Measurements from ENCODE around the gene FAM240A. TPM values are rescaled to one million over a fixed set of nuclear protein-coding genes. Genes with fewer than 3 reads are reported as not detected.

FAM240A gene
- total RNA-seq, 2 experiments from 2014 or later: not detected

DNA sequence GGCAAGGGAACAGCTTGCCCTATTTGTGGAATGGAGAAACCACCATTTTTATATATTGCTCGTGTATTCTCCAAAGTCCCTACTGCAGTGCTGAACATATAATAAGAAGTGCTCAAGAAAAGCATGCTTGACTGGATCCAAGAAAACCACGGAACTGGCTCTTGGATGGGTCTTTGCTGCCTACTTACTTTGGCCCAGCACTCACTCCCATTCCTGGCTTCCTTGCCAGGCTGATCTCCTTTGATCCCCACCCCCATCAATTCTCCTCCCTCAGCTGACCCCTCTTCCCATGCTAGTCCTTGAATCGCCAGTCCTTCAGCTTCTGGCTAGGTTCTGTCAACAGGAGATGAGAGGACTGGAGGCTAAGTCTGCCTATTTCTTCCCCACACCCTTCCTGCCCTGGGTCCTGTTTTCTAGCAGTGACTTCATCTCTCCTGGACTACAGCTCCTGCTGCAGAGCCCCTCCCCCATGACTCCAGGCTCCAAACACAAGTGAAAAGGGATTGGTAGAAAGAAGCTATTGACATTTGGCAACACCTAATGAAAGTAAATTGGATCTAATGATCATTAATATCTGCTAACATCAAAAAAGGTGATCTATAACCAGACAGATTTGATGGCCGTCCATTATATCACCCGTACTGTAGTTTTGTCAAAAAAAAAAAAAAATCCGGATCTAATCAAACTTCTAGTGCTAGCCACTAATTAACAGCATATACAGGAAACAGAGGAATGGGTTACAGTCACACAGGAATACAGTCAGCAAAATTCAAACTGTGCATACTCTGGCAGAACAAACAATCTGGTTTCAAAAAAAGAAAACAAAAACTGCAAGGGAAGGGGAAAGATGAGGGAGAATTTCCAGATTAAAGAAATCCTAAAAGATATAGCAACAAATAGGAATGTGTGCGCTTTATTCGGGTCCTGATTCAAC, 7.8 kb downstream of the FAM240A start:
- Mint-ChIP-seq H3K27me3 (peaks cover 54% of the 10 kb centered on the region), H3K36me3 (ENCODE audit: low read depth) (no peaks in the 10 kb centered on the region), H3K4me1 (no peaks in the 10 kb centered on the region), H3K27ac (no peak overlapping the region), H3K4me3 (no peak overlapping the region), H3K9me3 (no peaks in the 10 kb centered on the region)
- no peak for DNase-seq
- ChIA-PET POLR2A (no interaction called here), CTCF (interaction anchor here (2.4 kb wide), 1 partner anchor 9 kb away, joined by 10 read pairs; no protein-coding TSS in a partner anchor)

DNA sequence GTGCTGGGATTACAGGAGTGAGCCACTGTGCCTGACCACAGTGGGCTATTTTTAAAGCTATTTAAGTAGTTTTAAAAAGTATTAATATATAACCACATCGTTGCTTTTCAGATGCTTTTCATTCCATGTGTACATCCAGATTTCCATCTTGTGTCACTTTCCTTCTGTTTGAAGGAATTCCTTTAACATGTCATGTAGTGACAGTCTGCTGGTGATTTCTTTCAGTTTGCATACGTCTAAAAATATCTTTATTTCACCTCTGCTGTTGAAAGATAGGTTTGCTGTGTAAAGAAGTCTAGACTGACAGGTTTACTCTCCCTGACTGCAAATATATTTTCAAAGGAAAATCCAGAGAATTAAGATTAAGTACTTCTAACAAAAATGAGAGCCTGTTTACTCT, 12.2 kb downstream of the FAM240A start:
- ChIA-PET CTCF (interaction anchor here (9.9 kb wide), 1 partner anchor 138 kb away, joined by 222 read pairs; no protein-coding TSS in a partner anchor), POLR2A (no interaction called here)
- DNase-seq: no peak
- no peak overlapping the region for H3K4me3 Mint-ChIP-seq
- H3K4me1 Mint-ChIP-seq: peaks cover 8% of the 10 kb centered on the region
- no peak overlapping the region for H3K27ac Mint-ChIP-seq
- H3K27me3 Mint-ChIP-seq: peaks cover 29% of the 10 kb centered on the region
- H3K9me3 Mint-ChIP-seq: no peaks in the 10 kb centered on the region
- H3K36me3 Mint-ChIP-seq (ENCODE audit: low read depth): no peaks in the 10 kb centered on the region

DNA sequence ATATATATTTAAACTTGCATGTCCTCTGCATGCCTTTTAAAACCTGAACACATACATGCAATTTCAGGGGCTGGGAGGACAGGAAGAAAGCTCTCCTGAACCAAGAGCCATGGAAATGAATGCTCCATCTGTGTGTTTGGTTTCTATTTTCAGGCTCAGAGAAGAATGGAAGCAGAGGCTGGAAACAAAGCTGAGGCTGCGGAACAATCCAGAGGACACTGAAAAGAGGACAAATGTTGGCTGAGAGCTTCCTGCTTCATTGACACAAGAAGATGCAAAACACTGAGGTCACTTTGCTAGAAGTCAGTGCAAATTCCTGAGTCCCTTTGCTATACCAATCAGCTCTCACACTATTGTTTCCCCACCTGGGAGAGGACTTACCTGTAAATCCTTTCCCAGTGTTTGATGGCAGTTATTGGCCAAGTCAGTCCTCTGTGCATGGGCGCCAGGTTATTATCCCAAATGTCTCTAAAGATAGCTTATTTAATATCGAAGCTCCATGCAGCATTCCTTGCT, 12.7 kb downstream of the FAM240A start:
- H3K4me3 Mint-ChIP-seq: no peak overlapping the region
- peaks cover 13% of the 10 kb centered on the region for H3K4me1 Mint-ChIP-seq
- ChIA-PET CTCF (interaction anchor here (9.9 kb wide), 1 partner anchor 138 kb away, joined by 222 read pairs; no protein-coding TSS in a partner anchor), POLR2A (no interaction called here)
- no peaks in the 10 kb centered on the region for H3K36me3 Mint-ChIP-seq (ENCODE audit: low read depth)
- DNase-seq: no peak
- no peak overlapping the region for H3K27ac Mint-ChIP-seq
- H3K27me3 Mint-ChIP-seq: peaks cover 25% of the 10 kb centered on the region
- H3K9me3 Mint-ChIP-seq: no peaks in the 10 kb centered on the region

DNA sequence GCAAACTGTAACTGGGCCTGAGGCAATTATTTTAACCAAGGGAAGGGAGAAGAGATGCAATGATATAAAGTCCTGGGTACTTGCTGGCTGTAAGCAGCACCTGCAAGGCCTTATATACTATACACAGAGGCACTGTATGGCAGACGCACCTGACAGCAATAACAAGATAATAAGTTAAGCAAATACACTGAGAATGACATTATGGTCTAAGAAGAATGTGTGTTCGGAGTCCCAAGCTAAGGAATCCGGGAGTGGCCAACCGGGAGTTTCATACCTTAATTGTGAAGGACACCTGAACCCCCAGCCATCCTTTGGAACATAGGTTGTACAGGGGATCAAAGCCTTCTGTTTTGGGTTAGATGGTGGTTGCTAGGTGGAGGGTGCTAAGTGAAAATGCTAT, 13.7 kb downstream of the FAM240A start:
- Mint-ChIP-seq H3K36me3 (ENCODE audit: low read depth) (no peaks in the 10 kb centered on the region), H3K4me3 (no peak overlapping the region), H3K4me1 (peaks cover 15% of the 10 kb centered on the region), H3K27ac (no peak overlapping the region), H3K9me3 (no peaks in the 10 kb centered on the region), H3K27me3 (peaks cover 16% of the 10 kb centered on the region)
- CTCF ChIA-PET: interaction anchor here (9.9 kb wide), 1 partner anchor 139 kb away, joined by 222 read pairs; no protein-coding TSS in a partner anchor
- POLR2A ChIA-PET: no interaction called here
- DNase-seq: no peak

DNA sequence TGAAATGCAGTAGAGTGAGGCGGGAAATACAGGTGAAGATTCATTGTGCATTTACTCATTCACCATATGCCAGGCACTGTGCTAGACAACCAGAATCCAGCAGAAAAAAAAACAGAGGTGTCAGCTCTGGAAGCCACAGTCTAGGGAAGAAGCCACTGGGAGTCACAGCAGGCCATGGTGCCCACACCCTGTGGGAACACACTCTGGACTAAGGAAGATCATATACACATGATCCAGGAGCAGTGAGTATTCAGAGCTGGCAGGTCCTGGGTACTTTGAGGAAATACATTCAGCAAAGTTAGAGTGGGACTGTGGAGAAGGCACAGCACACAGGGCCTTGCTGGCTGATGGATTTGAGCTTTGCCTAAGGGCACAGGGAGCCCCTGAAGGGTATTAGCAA, 14.8 kb downstream of the FAM240A start:
- no peak overlapping the region for H3K27ac Mint-ChIP-seq
- H3K27me3 Mint-ChIP-seq: peaks cover 13% of the 10 kb centered on the region

DNA sequence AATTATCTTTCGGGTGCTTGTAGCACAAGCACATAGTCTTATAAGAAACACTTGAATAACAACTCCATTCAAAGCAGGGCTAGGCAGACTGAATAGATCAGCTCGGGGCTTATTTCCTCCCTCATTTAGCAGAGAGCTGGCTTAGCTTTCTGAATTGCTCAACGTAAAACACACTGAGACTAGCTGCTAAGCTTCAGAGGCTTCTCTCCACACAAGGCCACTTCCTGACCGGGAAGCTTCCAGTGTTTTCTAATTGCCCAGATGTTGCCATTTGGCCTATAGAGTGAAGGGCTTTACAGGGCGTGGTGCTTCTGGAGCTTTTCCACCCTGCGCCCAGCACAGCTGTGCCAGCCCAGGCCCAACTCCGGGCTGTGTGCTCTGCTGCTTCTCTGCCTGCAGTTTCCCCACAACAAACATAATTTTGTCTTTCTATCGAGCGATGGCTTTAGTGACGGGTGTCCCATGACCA, 16.6 kb downstream of the FAM240A start:
- CTCF ChIA-PET: interaction anchor here (0.6 to 9.9 kb wide), 22 partner anchors 9 to 689 kb away, joined by 3 to 222 read pairs (median 6); partner anchors contain the start of genes FAM240A and RTP3
- no peak overlapping the region for H3K27ac Mint-ChIP-seq
- H3K36me3 Mint-ChIP-seq (ENCODE audit: low read depth): no peaks in the 10 kb centered on the region
- peaks cover 15% of the 10 kb centered on the region for H3K4me1 Mint-ChIP-seq
- DNase-seq: no peak
- POLR2A ChIA-PET: interaction anchor here (1.6 kb wide), 1 partner anchor 140 kb away, joined by 19 read pairs; no protein-coding TSS in a partner anchor
- H3K4me3 Mint-ChIP-seq: no peak overlapping the region
- H3K27me3 Mint-ChIP-seq: peaks cover 3% of the 10 kb centered on the region
- no peaks in the 10 kb centered on the region for H3K9me3 Mint-ChIP-seq

More for the DNA sequence above, 14.8 kb downstream of the FAM240A start:
- Mint-ChIP-seq H3K9me3 (no peaks in the 10 kb centered on the region), H3K4me1 (peaks cover 15% of the 10 kb centered on the region), H3K4me3 (no peak overlapping the region), H3K36me3 (ENCODE audit: low read depth) (no peaks in the 10 kb centered on the region)
- DNase-seq: no peak
- CTCF ChIA-PET: interaction anchor here (9.9 kb wide), 1 partner anchor 140 kb away, joined by 222 read pairs; no protein-coding TSS in a partner anchor
- POLR2A ChIA-PET: interaction anchor here (1.0 kb wide), 1 partner anchor 130 kb away, joined by 3 read pairs; no protein-coding TSS in a partner anchor

DNA sequence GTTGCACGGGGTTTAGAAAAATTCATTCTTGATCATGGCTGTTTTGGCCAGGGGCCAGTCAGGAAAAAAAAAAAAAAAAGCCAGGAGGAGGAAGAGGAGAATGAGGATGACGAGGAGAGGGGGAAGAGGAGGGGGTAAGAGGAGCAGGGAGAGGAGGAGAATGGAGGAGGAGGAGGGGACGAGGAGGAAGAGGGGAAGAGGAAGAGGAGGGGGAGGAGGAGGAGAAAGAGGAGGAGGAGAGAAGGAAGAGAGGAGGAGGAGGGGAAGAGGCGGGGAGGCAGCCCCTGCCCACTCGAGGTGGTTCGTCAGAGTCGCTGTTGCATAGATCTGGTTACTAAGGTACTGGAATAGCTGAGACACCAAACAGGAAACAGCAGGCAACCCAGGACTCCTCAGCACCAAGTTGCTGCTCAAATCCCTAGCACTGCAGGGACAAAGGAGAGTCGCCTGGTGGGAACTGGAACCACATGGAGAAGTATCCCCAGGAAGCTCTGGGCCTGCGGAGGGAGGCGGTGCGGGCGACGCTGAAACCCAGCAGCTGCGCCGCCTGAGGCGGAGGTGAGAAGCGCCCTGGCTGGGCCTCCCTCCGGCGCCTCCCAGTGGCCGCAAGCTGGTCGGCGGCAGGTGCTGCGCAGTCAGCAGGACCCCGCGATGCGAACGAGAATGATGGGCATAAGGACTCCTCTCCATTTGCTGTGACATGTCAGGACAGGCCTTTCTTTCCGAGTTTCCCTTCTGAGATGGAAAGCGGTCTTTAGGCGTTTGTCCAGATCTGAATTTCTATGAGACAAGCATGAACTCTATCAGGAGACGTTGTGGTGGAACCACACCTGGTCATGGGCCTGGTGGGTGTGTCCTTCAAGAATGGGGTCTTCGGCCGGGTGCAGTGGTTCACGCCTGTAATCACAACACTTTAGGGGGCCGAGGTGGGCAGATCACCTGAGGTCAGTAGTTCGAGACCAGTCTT, 17.5 kb downstream of the FAM240A start:
- Mint-ChIP-seq H3K4me1 (peaks cover 19% of the 10 kb centered on the region), H3K36me3 (ENCODE audit: low read depth) (no peaks in the 10 kb centered on the region), H3K9me3 (no peaks in the 10 kb centered on the region), H3K4me3 (peak overlapping the region; percentile 16), H3K27me3 (peaks cover under 1% of the 10 kb centered on the region), H3K27ac (no peak overlapping the region)
- CTCF ChIA-PET: interaction anchor here (0.5 to 9.9 kb wide), 34 partner anchors 9 to 1291 kb away, joined by 3 to 222 read pairs (median 5); partner anchors contain the start of genes FAM240A, PTPN23 and RTP3
- DNase-seq: peak; percentile 82
- POLR2A ChIA-PET: interaction anchor here (1.3 to 1.6 kb wide), 2 partner anchors 91 to 141 kb away, joined by 6 to 19 read pairs; no protein-coding TSS in a partner anchor

DNA sequence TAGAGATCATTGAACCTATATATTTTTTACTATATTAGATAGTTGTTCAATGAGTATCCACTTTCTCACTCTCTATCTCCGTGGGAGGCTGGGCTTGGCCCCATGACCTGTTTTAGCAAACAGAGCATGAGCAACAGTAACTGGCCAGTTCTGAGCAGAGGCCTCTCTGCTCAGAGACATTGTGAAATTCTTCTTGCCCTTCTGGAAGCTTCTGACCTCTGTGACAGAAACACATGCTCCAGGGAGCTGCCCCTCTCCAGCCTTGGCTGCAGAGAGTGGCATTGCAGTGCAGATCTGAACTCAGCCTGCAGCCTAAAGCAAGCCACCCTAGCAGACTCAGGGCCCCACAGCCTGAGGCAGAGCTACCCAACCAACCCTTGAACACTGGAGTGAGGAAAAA, 20.5 kb downstream of the FAM240A start:
- Mint-ChIP-seq H3K4me3 (no peak overlapping the region), H3K27me3 (peaks cover 13% of the 10 kb centered on the region), H3K36me3 (ENCODE audit: low read depth) (no peaks in the 10 kb centered on the region), H3K4me1 (peaks cover 20% of the 10 kb centered on the region), H3K27ac (no peak overlapping the region), H3K9me3 (no peaks in the 10 kb centered on the region)
- DNase-seq: no peak
- ChIA-PET POLR2A (no interaction called here), CTCF (interaction anchor here (1.2 to 9.9 kb wide), 2 partner anchors 9 to 146 kb away, joined by 3 to 222 read pairs; no protein-coding TSS in a partner anchor)

DNA sequence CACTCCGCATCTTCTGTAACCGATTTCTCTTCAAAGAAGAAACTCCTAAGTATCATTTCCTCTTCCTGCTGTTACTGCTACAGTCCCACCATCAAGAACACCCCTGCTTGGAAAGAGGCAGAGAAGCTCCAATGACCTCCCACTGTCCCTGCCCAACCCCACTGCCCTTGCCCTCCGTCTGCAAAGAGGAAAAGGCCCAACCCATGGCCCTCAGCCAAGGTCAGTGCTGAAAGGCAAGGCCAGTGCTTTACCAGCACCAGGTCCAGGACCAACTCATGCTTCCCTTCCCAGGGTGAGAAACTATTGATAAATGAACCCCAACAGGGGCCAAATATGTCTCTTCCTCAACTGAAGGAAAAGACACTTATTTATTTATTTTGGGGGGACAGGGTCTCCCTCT, 22.5 kb downstream of the FAM240A start:
- Mint-ChIP-seq H3K27ac (no peak overlapping the region), H3K36me3 (ENCODE audit: low read depth) (no peaks in the 10 kb centered on the region), H3K4me3 (no peak overlapping the region), H3K27me3 (peaks cover 13% of the 10 kb centered on the region), H3K4me1 (peaks cover 8% of the 10 kb centered on the region), H3K9me3 (no peaks in the 10 kb centered on the region)
- CTCF ChIA-PET: no interaction called here
- POLR2A ChIA-PET: no interaction called here
- DNase-seq: no peak

DNA sequence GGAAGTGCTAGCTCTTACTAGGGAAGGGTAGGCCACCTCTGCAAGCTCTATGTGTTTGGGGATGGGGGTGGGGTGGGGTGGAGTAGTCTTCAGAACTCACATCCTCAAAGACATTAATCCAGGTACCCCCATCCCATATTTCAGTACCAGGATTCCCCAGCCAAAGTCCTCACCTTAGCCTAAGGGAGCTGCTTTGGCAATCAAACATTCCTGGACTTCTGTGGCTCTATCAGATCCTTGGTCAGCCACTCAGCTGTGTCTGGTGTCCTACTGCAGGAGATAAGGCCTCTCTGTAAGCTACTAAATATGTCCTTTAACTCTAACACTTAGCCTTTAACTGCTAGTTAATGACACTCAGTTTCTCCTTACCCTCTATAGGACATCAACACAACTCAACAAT, 26.9 kb downstream of the FAM240A start:
- peaks cover 41% of the 10 kb centered on the region for H3K27me3 Mint-ChIP-seq
- H3K36me3 Mint-ChIP-seq (ENCODE audit: low read depth): no peaks in the 10 kb centered on the region
- ChIA-PET CTCF (interaction anchor here (1.3 to 2.1 kb wide), 2 partner anchors 9 to 151 kb away, joined by 6 to 7 read pairs; no protein-coding TSS in a partner anchor), POLR2A (no interaction called here)
- DNase-seq: no peak
- H3K27ac Mint-ChIP-seq: no peak overlapping the region
- peaks cover 4% of the 10 kb centered on the region for H3K4me1 Mint-ChIP-seq
- H3K9me3 Mint-ChIP-seq: peaks cover 9% of the 10 kb centered on the region
- H3K4me3 Mint-ChIP-seq: no peak overlapping the region

DNA sequence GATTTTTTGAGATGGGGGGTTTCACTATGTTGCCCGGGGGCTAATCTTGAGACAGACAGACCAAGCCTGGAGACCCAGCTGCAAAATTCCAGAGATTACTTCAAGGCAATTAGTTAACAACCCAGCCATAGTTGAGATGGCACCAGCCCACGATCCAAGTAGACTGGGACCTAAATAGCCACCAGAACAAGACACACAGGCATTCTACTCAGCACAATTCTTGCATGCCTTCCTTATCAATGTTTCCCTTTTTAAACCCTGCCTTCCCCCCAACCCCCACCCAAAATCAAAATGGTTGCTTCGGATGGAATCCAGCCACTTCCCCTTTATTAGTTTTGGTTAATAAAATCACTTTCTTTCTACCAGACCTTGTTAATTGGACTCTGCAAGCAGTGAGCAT, 28.6 kb downstream of the FAM240A start:
- DNase-seq: no peak
- CTCF ChIA-PET: interaction anchor here (0.9 to 1.5 kb wide), 2 partner anchors 9 to 12 kb away, joined by 3 to 6 read pairs; no protein-coding TSS in a partner anchor
- Mint-ChIP-seq H3K4me3 (no peak overlapping the region), H3K9me3 (peaks cover 9% of the 10 kb centered on the region), H3K36me3 (ENCODE audit: low read depth) (no peaks in the 10 kb centered on the region), H3K4me1 (no peaks in the 10 kb centered on the region), H3K27me3 (peaks cover 38% of the 10 kb centered on the region), H3K27ac (no peak overlapping the region)
- POLR2A ChIA-PET: no interaction called here

DNA sequence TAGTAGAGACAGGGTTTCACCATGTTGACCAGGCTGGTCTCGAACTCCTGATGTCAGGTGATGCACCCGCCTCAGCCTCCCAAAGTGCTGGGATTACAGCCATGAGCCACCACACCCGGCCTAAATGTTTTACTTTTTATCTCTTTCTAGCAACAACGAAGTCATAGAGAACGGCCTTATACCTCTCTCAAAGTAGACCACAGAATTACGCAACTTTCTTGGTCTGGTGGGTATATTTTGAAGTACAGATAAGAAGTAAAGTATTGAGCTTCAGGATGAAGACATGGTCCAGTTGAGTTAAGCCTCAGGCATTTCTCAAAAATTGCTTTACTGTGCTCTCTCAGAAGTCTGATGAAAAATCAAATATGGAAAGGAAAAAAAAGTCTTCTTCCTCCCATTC, 30.6 kb downstream of the FAM240A start:
- no peak overlapping the region for H3K27ac Mint-ChIP-seq
- ChIA-PET POLR2A (no interaction called here), CTCF (no interaction called here)
- no peaks in the 10 kb centered on the region for H3K4me1 Mint-ChIP-seq
- H3K9me3 Mint-ChIP-seq: peaks cover 9% of the 10 kb centered on the region
- H3K36me3 Mint-ChIP-seq (ENCODE audit: low read depth): no peaks in the 10 kb centered on the region
- H3K4me3 Mint-ChIP-seq: no peak overlapping the region
- DNase-seq: no peak
- peaks cover 36% of the 10 kb centered on the region for H3K27me3 Mint-ChIP-seq

Measured in activated CD4-positive, alpha-beta memory T cell treated with anti-CD3 and anti-CD28 coated beads, Interleukin-2, amount 10 ng/mL, durations not matched to agents 7 days and 5 days (primary cell).